Endothelial cell (in vitro differentiated cells): ENCODE measurements around the gene PPP1R36. TPM values are rescaled to one million over a fixed set of nuclear protein-coding genes. Genes with fewer than 3 reads are reported as not detected.
"Not testable (repeated sequence)": the region's sequence is repeated elsewhere in the genome, so short reads cannot be mapped to it uniquely, and the experiment has no call there.

Experiments used
- DNase-seq: peaks from one replicate; pipeline ENCODE4 v3.0.0; 2021; ENCODE audit warnings: low spot score
- H3K27ac Mint-ChIP-seq: one replicate; pipeline ENCODE4 v1.8.0; 2021; ENCODE audit warnings: mixed read lengths, inconsistent platforms; ENCODE audit not compliant: unreplicated experiment
- H3K27me3 Mint-ChIP-seq: one replicate; pipeline ENCODE4 v1.8.0; 2021; ENCODE audit warnings: mild to moderate bottlenecking, moderate library complexity, mixed read lengths, inconsistent platforms; ENCODE audit not compliant: unreplicated experiment
- H3K36me3 Mint-ChIP-seq: one replicate; pipeline ENCODE4 v1.8.0; 2021; ENCODE audit warnings: mild to moderate bottlenecking, low read depth, mixed read lengths, inconsistent platforms; ENCODE audit not compliant: unreplicated experiment
- H3K4me1 Mint-ChIP-seq: one replicate; pipeline ENCODE4 v1.8.0; 2021; ENCODE audit warnings: mild to moderate bottlenecking, mixed read lengths, inconsistent platforms; ENCODE audit not compliant: unreplicated experiment
- H3K4me3 Mint-ChIP-seq: one replicate; pipeline ENCODE4 v1.8.0; 2021; ENCODE audit warnings: mild to moderate bottlenecking, mixed read lengths, inconsistent platforms; ENCODE audit not compliant: unreplicated experiment
- H3K9me3 Mint-ChIP-seq: one replicate; pipeline ENCODE4 v1.8.0; 2021; ENCODE audit warnings: mixed read lengths, inconsistent platforms; ENCODE audit not compliant: unreplicated experiment
- CTCF ChIP-seq: fragments of 200-600 bp; sonication (generic); IDR thresholded peaks from one replicate; pipeline ENCODE4 v1.5.0; 2021; ENCODE audit warnings: antibody characterized with exemption; ENCODE audit not compliant: unreplicated experiment
- total RNA-seq: library from RNA; stranded (reverse); fragmentation: NEBNext Ultra II Directional; extraction: Animal tissue kit (Norgen Biotek cat#: 25700); gene quantifications from one replicate; pipeline ENCODE4 v1.2.1, GENCODE V29; 2021; ENCODE audit not compliant: unreplicated experiment

The PPP1R36 gene
- total RNA-seq, 1 donor from 2014 or later: 2.1 TPM

- Mint-ChIP-seq H3K27me3 (no peaks in the 10 kb centered on the region), H3K27ac (no peak overlapping the region), H3K4me3 (no peak overlapping the region), H3K36me3 (no peaks in the 10 kb centered on the region), H3K4me1 (peaks cover 7% of the 10 kb centered on the region), H3K9me3 (no peaks in the 10 kb centered on the region)
- TF ChIP-seq CTCF: no peak
- DNase-seq: no peak
Observed at GRCh38 chr14:64611358-64612020, 61.7 kb downstream of the PPP1R36 start.

GRCh38 chr14:64612021-64612380 is 62.2 kb downstream of the PPP1R36 start:
- H3K4me1 Mint-ChIP-seq: peaks cover 7% of the 10 kb centered on the region
- no peak overlapping the region for H3K4me3 Mint-ChIP-seq
- no peaks in the 10 kb centered on the region for H3K27me3 Mint-ChIP-seq
- DNase-seq: no peak
- no peaks in the 10 kb centered on the region for H3K36me3 Mint-ChIP-seq
- H3K27ac Mint-ChIP-seq: no peak overlapping the region
- TF ChIP-seq CTCF: no peak
- no peaks in the 10 kb centered on the region for H3K9me3 Mint-ChIP-seq

GRCh38 chr14:64612971-64613666 is 63.4 kb downstream of the PPP1R36 start:
- peaks cover 9% of the 10 kb centered on the region for H3K4me1 Mint-ChIP-seq
- H3K36me3 Mint-ChIP-seq: no peaks in the 10 kb centered on the region
- DNase-seq: no peak
- H3K4me3 Mint-ChIP-seq: no peak overlapping the region
- TF ChIP-seq CTCF: no peak
- H3K27ac Mint-ChIP-seq: no peak overlapping the region
- no peaks in the 10 kb centered on the region for H3K27me3 Mint-ChIP-seq
- H3K9me3 Mint-ChIP-seq: no peaks in the 10 kb centered on the region

GRCh38 chr14:64614166-64614565 is 64.4 kb downstream of the PPP1R36 start:
- H3K9me3 Mint-ChIP-seq: no peaks in the 10 kb centered on the region
- no peak overlapping the region for H3K27ac Mint-ChIP-seq
- no peak for TF ChIP-seq CTCF
- DNase-seq: no peak
- peaks cover 12% of the 10 kb centered on the region for H3K4me1 Mint-ChIP-seq
- no peaks in the 10 kb centered on the region for H3K36me3 Mint-ChIP-seq
- H3K27me3 Mint-ChIP-seq: no peaks in the 10 kb centered on the region
- no peak overlapping the region for H3K4me3 Mint-ChIP-seq

GRCh38 chr14:64614805-64615391 is 65.1 kb downstream of the PPP1R36 start:
- Mint-ChIP-seq H3K9me3 (no peaks in the 10 kb centered on the region), H3K36me3 (no peaks in the 10 kb centered on the region), H3K4me1 (peaks cover 14% of the 10 kb centered on the region), H3K27ac (no peak overlapping the region), H3K4me3 (no peak overlapping the region), H3K27me3 (no peaks in the 10 kb centered on the region)
- no peak for DNase-seq
- no peak for TF ChIP-seq CTCF

GRCh38 chr14:64617872-64618408 is 68.2 kb downstream of the PPP1R36 start:
- DNase-seq, H3K9me3 Mint-ChIP-seq, H3K27me3 Mint-ChIP-seq, H3K36me3 Mint-ChIP-seq, H3K27ac Mint-ChIP-seq, H3K4me3 Mint-ChIP-seq: not testable (repeated sequence)
- H3K4me1 Mint-ChIP-seq: peaks cover 14% of the 10 kb centered on the region
